Activated CD4-positive, alpha-beta T cell treated with anti-CD3 and anti-CD28 coated beads, Interleukin-2, amount 50 U/mL, for 1 hour (primary cell): ENCODE results near the gene ZNF823.
"Not testable (repeated sequence)": the region's sequence is repeated elsewhere in the genome, so short reads cannot be mapped to it uniquely, and the experiment has no call there.

Experiments
- DNase-seq: peaks from one replicate; pipeline ENCODE4 v3.0.0-alpha.2; 2020

ZNF823 gene

GRCh38 chr19:11676661-11677600 is 61.8 kb downstream of the ZNF823 start:
- not testable (repeated sequence) for DNase-seq

- DNase-seq, result no peak
Observed at GRCh38 chr19:11675569-11675968, 63.2 kb downstream of the ZNF823 start.

DNA sequence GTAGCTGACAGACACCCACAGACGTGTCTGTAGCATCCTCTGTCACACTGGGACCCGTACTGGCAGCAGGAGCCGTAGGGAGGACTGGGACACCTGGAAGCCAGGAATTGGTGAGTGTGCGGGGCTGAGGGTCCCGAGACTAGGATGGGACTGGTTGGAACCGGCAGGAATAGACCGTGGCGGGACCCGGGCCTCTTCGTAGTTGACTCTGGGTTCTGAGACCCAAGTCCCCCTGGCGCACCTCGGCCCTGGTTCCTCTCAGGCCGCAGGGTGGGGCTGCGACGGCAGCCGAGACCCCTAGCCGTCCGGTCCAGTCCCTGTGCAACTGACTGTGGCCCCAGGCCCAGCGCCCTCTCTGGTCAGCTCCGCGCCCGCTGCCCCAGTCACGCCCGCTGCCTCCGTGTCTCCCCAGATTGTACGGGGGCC is 64.7 kb downstream of the ZNF823 start:
- DNase-seq, result no peak

DNA sequence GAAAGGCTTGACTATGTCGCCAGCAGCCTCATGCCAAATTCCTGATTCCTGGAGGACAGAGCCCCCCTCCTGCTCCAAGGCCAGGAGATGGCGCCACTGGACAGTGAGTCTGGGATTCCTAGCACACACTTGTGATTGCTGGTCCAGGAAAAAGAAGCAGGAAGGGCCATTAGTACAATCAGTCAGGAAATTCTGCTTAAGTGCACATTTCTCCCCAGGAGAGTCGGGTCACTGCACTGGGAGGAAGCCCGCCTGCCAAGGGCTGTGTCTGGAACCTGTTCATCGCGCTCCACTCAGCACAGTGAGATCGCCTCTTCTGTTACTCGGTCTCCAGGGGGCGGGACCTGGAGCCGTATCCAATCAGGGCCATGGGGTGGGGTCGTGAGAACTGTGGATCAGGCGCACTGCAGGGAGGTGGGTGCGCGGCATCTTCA is 65.1 kb downstream of the ZNF823 start:
- no peak for DNase-seq
